PFSK-1 (cell line): Measurements from ENCODE around the gene MSI2.

ENCODE experiments used
- POLR2AphosphoS5 ChIP-seq: IDR thresholded peaks from 2 replicates; pipeline ENCODE4 v1.6.1; 2012; ENCODE audit warnings: low read depth, mild to moderate bottlenecking, control low read depth, low read length, moderate library complexity
- REST ChIP-seq, 2 experiments: IDR thresholded peaks; 2 replicates each; pipeline versions ENCODE4 v1.6.1 to v1.8.0; 2011 to 2012; ENCODE audit warnings: low read depth in 2 of 2, low read length in 2 of 2, control low read depth in 1 of 2, inconsistent platforms in 1 of 2, mild to moderate bottlenecking in 1 of 2, moderate library complexity in 1 of 2; ENCODE audit not compliant: insufficient read depth in 1 of 2
- SIN3A ChIP-seq: IDR thresholded peaks from 2 replicates; pipeline ENCODE4 v1.6.1; 2012; ENCODE audit warnings: mild to moderate bottlenecking, low read length, moderate library complexity, borderline replicate concordance; ENCODE audit not compliant: insufficient read depth
- TAF1 ChIP-seq: IDR thresholded peaks from 2 replicates; pipeline ENCODE4 v1.6.1; 2012; ENCODE audit warnings: low read length, control low read depth, borderline replicate concordance; ENCODE audit not compliant: insufficient read depth

- TF ChIP-seq POLR2AphosphoS5 (no peak), SIN3A (no peak), REST (IDR thresholded peaks at IDR 0.05; ENCODE audit: insufficient read depth in 1 of 2, low read depth in 2 of 2, low read length in 2 of 2) (no peak), TAF1 (no peak)
Observed at GRCh38 chr17:57318913-57319312, 62.6 kb downstream of the MSI2 start.
